GM12872 (cell line): ENCODE measurements around the gene UBL4A.

Source experiments
- TF ChIP-seq, protein P1 (sequence below): IDR thresholded peaks from 3 replicates; pipeline ENCODE4 v1.5.1; 2011; ENCODE audit warnings: low read depth, mild to moderate bottlenecking, low read length, moderate library complexity; ENCODE audit not compliant: insufficient read depth

The UBL4A gene

DNA sequence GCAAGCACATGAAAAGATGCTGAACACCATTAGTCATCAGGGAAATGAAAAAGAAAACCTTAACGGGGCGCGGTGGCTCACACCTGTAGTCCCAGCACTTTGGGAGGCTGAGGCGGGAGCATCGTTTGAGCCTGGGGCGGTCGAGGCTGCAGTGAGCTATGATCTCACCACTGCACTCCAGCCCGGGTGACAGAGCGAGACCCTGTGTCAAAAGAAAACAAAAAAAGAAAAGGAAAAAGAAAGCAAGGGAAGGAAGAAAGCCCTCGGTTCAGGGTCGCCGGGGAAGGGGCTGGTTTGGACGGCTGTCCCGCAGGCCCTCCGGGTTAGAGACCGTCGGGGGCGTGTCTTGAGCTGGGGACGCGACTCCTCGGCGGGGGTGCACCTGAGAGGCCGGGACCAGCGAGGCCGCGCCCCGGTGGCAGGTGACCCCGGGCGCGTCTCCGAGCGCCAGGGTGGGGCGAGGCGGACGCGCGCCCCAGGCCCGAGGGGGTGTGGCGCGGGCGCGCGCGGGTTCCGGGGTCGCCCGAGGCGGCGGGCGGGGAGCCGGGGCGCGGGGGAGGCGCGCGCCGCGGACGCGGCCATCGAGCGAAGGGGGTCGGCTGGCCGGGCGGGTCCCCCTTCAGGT is 28.8 kb downstream of the UBL4A start:
- TF ChIP-seq, protein P1, sequence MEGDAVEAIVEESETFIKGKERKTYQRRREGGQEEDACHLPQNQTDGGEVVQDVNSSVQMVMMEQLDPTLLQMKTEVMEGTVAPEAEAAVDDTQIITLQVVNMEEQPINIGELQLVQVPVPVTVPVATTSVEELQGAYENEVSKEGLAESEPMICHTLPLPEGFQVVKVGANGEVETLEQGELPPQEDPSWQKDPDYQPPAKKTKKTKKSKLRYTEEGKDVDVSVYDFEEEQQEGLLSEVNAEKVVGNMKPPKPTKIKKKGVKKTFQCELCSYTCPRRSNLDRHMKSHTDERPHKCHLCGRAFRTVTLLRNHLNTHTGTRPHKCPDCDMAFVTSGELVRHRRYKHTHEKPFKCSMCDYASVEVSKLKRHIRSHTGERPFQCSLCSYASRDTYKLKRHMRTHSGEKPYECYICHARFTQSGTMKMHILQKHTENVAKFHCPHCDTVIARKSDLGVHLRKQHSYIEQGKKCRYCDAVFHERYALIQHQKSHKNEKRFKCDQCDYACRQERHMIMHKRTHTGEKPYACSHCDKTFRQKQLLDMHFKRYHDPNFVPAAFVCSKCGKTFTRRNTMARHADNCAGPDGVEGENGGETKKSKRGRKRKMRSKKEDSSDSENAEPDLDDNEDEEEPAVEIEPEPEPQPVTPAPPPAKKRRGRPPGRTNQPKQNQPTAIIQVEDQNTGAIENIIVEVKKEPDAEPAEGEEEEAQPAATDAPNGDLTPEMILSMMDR, result no peak

- TF ChIP-seq, protein P1, result no peak
These were observed 33.6 kb downstream of the UBL4A start for GRCh38 chrX:154452823-154453222.

- TF ChIP-seq, protein P1, result no peak
These were observed 36.1 kb downstream of the UBL4A start for GRCh38 chrX:154450312-154450711.

- TF ChIP-seq, protein P1, result no peak
These were observed 36.8 kb downstream of the UBL4A start for GRCh38 chrX:154449618-154450017.

- TF ChIP-seq, protein P1, result no peak
These were observed 37.9 kb downstream of the UBL4A start for GRCh38 chrX:154448484-154448883.

GRCh38 chrX:154446430-154446829 is 40.0 kb downstream of the UBL4A start:
- TF ChIP-seq, protein P1, result no peak

GRCh38 chrX:154445776-154446175 is 40.6 kb downstream of the UBL4A start:
- TF ChIP-seq, protein P1, result no peak

GRCh38 chrX:154444755-154445246 is 41.6 kb downstream of the UBL4A start:
- TF ChIP-seq, protein P1, result no peak
